OCI-LY3 (cell line): ENCODE measurements around the gene ST6GAL1.

Experiments
- H2AFZ ChIP-seq: fragments of 200-600, 300-600 bp; shearing (Covaris generic); 2 replicates; pipeline ENCODE4 v1.6.0; 2014; ENCODE audit warnings: antibody characterized with exemption, low read depth, low read length
- H3K27ac ChIP-seq: fragments of 200-600, 300-600 bp; sonication (generic); 2 replicates; pipeline ENCODE4 v1.5.1; 2014; ENCODE audit warnings: mild to moderate bottlenecking, low read length, moderate library complexity, mixed read lengths
- H3K27me3 ChIP-seq: fragments of 200-600, 300-600 bp; sonication (generic); 2 replicates; pipeline ENCODE4 v1.6.1; 2014; ENCODE audit warnings: low read depth, low read length, mixed read lengths
- H3K36me3 ChIP-seq: fragments of 200-600, 300-600 bp; sonication (generic); replicated peaks from 2 replicates; pipeline ENCODE3; 2014; ENCODE audit warnings: low read depth, low read length, mixed read lengths
- H3K4me1 ChIP-seq: fragments of 300-600, 200-600 bp; sonication (generic); 2 replicates; pipeline ENCODE4 v1.6.1; 2014; ENCODE audit warnings: low read length, mixed read lengths
- H3K4me2 ChIP-seq: fragments of 200-600, 300-600 bp; sonication (generic); 2 replicates; pipeline ENCODE4 v1.6.1; 2014; ENCODE audit warnings: low read length, mixed read lengths
- H3K4me3 ChIP-seq: fragments of 300-600, 200-600 bp; sonication (generic); 2 replicates; pipeline ENCODE4 v1.5.1; 2014; ENCODE audit warnings: antibody characterized with exemption, mild to moderate bottlenecking, low read length, moderate library complexity
- H3K79me2 ChIP-seq: fragments of 300-600, 200-600 bp; shearing (Covaris generic); 2 replicates; pipeline ENCODE4 v1.6.1; 2014; ENCODE audit warnings: mild to moderate bottlenecking, low read length, mixed read lengths
- H3K9ac ChIP-seq: fragments of 300-600, 200-600 bp; shearing (Covaris generic); 2 replicates; pipeline ENCODE4 v1.6.0; 2014; ENCODE audit warnings: mild to moderate bottlenecking, low read length, moderate library complexity
- H3K9me3 ChIP-seq: fragments of 200-600, 300-600 bp; shearing (Covaris generic); 2 replicates; pipeline ENCODE4 v1.6.1; 2014; ENCODE audit warnings: low read length, mixed read lengths; ENCODE audit not compliant: insufficient read depth
- H4K20me1 ChIP-seq: fragments of 200-600, 300-600 bp; sonication (generic); 2 replicates; pipeline ENCODE4 v1.6.1; 2016; ENCODE audit warnings: low read length, mixed read lengths; ENCODE audit not compliant: insufficient read depth
- EZH2phosphoT487 ChIP-seq: fragments of 200-600 bp; shearing (Covaris generic); IDR thresholded peaks from 2 replicates; pipeline ENCODE4 v1.6.1; 2018; ENCODE audit warnings: antibody characterized with exemption, mixed run types, low read depth
- TF ChIP-seq, protein P1 (sequence below): fragments of 200-600, 300-600 bp; sonication (generic); IDR thresholded peaks from 2 replicates; pipeline ENCODE4 v1.5.1; 2014; ENCODE audit warnings: antibody characterized with exemption, low read length, low read depth

Gene ST6GAL1

GRCh38 chr3:186895406-186895805 lies 34.9 kb upstream of the ST6GAL1 start:
- H3K36me3 ChIP-seq: no peaks in the 10 kb centered on the region
- H2AFZ ChIP-seq: no peak overlapping the region
- no peak overlapping the region for H3K4me3 ChIP-seq
- no peak overlapping the region for H3K9ac ChIP-seq
- H3K27me3 ChIP-seq: no peaks in the 10 kb centered on the region
- no peaks in the 10 kb centered on the region for H4K20me1 ChIP-seq
- H3K27ac ChIP-seq: no peak overlapping the region
- TF ChIP-seq, protein P1, sequence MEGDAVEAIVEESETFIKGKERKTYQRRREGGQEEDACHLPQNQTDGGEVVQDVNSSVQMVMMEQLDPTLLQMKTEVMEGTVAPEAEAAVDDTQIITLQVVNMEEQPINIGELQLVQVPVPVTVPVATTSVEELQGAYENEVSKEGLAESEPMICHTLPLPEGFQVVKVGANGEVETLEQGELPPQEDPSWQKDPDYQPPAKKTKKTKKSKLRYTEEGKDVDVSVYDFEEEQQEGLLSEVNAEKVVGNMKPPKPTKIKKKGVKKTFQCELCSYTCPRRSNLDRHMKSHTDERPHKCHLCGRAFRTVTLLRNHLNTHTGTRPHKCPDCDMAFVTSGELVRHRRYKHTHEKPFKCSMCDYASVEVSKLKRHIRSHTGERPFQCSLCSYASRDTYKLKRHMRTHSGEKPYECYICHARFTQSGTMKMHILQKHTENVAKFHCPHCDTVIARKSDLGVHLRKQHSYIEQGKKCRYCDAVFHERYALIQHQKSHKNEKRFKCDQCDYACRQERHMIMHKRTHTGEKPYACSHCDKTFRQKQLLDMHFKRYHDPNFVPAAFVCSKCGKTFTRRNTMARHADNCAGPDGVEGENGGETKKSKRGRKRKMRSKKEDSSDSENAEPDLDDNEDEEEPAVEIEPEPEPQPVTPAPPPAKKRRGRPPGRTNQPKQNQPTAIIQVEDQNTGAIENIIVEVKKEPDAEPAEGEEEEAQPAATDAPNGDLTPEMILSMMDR: no peak
- no peak for TF ChIP-seq EZH2phosphoT487
- no peaks in the 10 kb centered on the region for H3K79me2 ChIP-seq
- H3K9me3 ChIP-seq: no peaks in the 10 kb centered on the region
- H3K4me1 ChIP-seq: no peaks in the 10 kb centered on the region
- no peak overlapping the region for H3K4me2 ChIP-seq

DNA sequence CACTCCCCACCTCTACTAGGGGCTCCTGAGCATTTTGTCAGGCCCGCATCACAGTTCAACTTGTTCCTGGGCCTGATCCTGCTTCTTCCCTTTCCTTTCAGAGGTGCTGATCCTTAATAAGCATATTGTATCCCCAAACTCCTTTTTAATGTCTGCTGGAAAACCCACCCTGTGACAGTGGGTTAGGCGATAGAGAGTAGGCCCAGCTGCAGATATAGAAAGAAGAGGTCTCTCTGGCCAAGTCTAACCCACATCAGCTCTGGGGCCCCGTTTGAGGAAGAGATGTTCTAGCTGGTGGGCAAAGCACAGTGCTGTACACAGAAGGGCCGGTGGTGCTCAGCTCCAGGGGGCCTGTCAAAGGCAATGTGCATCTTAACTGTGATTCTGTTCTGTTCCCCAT lies 34.3 kb upstream of the ST6GAL1 start:
- Histone ChIP-seq H3K79me2 (no peaks in the 10 kb centered on the region), H3K36me3 (no peaks in the 10 kb centered on the region), H3K4me2 (no peak overlapping the region), H4K20me1 (no peaks in the 10 kb centered on the region), H3K4me3 (no peak overlapping the region), H3K27ac (no peak overlapping the region), H3K4me1 (no peaks in the 10 kb centered on the region), H2AFZ (no peak overlapping the region), H3K9ac (no peak overlapping the region), H3K9me3 (no peaks in the 10 kb centered on the region), H3K27me3 (no peaks in the 10 kb centered on the region)
- no peak for TF ChIP-seq EZH2phosphoT487
- TF ChIP-seq, protein P1: no peak

DNA sequence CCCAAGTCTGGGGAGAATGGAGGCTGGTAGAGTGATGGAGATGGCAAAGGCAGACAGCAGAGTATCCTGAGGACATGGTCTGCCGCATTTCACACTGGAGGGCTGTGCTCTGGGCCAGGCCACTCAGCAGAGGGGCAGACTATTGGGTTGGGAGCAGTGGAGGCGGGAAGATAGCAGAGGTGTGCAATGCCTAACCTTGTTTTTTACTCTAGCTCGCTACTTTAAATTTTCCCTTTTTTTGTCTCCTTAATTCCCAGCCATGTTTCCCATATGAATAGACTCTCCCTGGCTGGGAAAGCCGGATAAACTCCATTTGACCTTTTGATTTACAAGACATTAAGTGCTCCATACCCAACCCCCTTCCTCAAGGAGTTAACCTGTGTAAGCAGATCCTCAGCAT lies 33.5 kb upstream of the ST6GAL1 start:
- no peak for TF ChIP-seq EZH2phosphoT487
- TF ChIP-seq, protein P1: no peak
- Histone ChIP-seq H3K9ac (no peak overlapping the region), H3K9me3 (no peaks in the 10 kb centered on the region), H3K4me2 (no peak overlapping the region), H3K36me3 (no peaks in the 10 kb centered on the region), H3K4me1 (no peaks in the 10 kb centered on the region), H4K20me1 (no peaks in the 10 kb centered on the region), H2AFZ (no peak overlapping the region), H3K27ac (no peak overlapping the region), H3K27me3 (no peaks in the 10 kb centered on the region), H3K4me3 (no peak overlapping the region), H3K79me2 (no peaks in the 10 kb centered on the region)

- no peak for TF ChIP-seq EZH2phosphoT487
- TF ChIP-seq, protein P1: no peak
- H3K27ac ChIP-seq: no peak overlapping the region
- H3K4me3 ChIP-seq: no peak overlapping the region
- H2AFZ ChIP-seq: no peak overlapping the region
- H3K9me3 ChIP-seq: no peaks in the 10 kb centered on the region
- no peak overlapping the region for H3K4me2 ChIP-seq
- H4K20me1 ChIP-seq: no peaks in the 10 kb centered on the region
- H3K36me3 ChIP-seq: no peaks in the 10 kb centered on the region
- H3K9ac ChIP-seq: no peak overlapping the region
- no peaks in the 10 kb centered on the region for H3K27me3 ChIP-seq
- H3K79me2 ChIP-seq: no peaks in the 10 kb centered on the region
- no peaks in the 10 kb centered on the region for H3K4me1 ChIP-seq
Measured at GRCh38 chr3:186901135-186901734, 29.1 kb upstream of the ST6GAL1 start.
